Osteocyte (in vitro differentiated cells): Measurements from ENCODE around the gene MBTD1. TPM values are rescaled to one million over a fixed set of nuclear protein-coding genes. Genes with fewer than 3 reads are reported as not detected.

Experiments
- DNase-seq: peaks from one replicate; pipeline ENCODE4 v3.0.0; 2021; ENCODE audit warnings: mixed read lengths; ENCODE audit not compliant: unreplicated experiment; ENCODE audit errors: extremely low spot score
- H3K27ac Mint-ChIP-seq: one replicate; pipeline ENCODE4 v1.8.0; 2021; ENCODE audit warnings: mild to moderate bottlenecking, mixed read lengths; ENCODE audit not compliant: unreplicated experiment
- H3K27me3 Mint-ChIP-seq: one replicate; pipeline ENCODE4 v1.8.0; 2021; ENCODE audit warnings: mixed read lengths; ENCODE audit not compliant: unreplicated experiment
- H3K36me3 Mint-ChIP-seq: one replicate; pipeline ENCODE4 v1.8.0; 2021; ENCODE audit warnings: mixed read lengths; ENCODE audit not compliant: unreplicated experiment
- H3K4me1 Mint-ChIP-seq: one replicate; pipeline ENCODE4 v1.8.0; 2021; ENCODE audit warnings: mixed read lengths; ENCODE audit not compliant: unreplicated experiment
- H3K4me3 Mint-ChIP-seq: one replicate; pipeline ENCODE4 v1.8.0; 2021; ENCODE audit warnings: mild to moderate bottlenecking, moderate library complexity, mixed read lengths; ENCODE audit not compliant: unreplicated experiment
- H3K9me3 Mint-ChIP-seq: one replicate; pipeline ENCODE4 v1.8.0; 2021; ENCODE audit warnings: mixed read lengths; ENCODE audit not compliant: unreplicated experiment
- CTCF ChIP-seq: fragments of 200-600 bp; sonication (generic); IDR thresholded peaks from 2 replicates; pipeline ENCODE4 v1.5.0; 2021; ENCODE audit warnings: antibody characterized with exemption, mild to moderate bottlenecking, moderate library complexity
- total RNA-seq: library from RNA; stranded (reverse); gene quantifications from 2 replicates; pipeline ENCODE4 v1.2.1, GENCODE V29; 2021

The MBTD1 gene
- total RNA-seq, 1 donor from 2014 or later: 17.9 TPM

GRCh38 chr17:51128076-51128475 is 131.8 kb downstream of the MBTD1 start:
- H3K9me3 Mint-ChIP-seq: no peaks in the 10 kb centered on the region

More at GRCh38 chr17:51128076-51128475, 131.8 kb downstream of the MBTD1 start:
- no peaks in the 10 kb centered on the region for H3K36me3 Mint-ChIP-seq
- no peak for DNase-seq
- no peak overlapping the region for H3K4me3 Mint-ChIP-seq
- peaks cover 17% of the 10 kb centered on the region for H3K4me1 Mint-ChIP-seq
- no peaks in the 10 kb centered on the region for H3K27me3 Mint-ChIP-seq
- H3K27ac Mint-ChIP-seq: no peak overlapping the region
- TF ChIP-seq CTCF: no peak

Other genes starting within 250 kb of the MBTD1 start
- 100 and 108 TPM in 2 replicates for gene SPAG9, start 139.2 kb downstream of the MBTD1 start, total RNA-seq
- 77.7 and 77.8 TPM in 2 replicates for gene NME1, start 106.5 kb downstream of the MBTD1 start, total RNA-seq
- 651 and 667 TPM in 2 replicates for gene NME2, start 93.6 kb downstream of the MBTD1 start, total RNA-seq
- gene UTP18, start 497 bp upstream of the MBTD1 start, total RNA-seq: 25.3 and 28.0 TPM in 2 replicates